Measurements from ENCODE around the gene CCDC158. TPM values are rescaled to one million over a fixed set of nuclear protein-coding genes. Genes with fewer than 3 reads are reported as not detected.

CCDC158 gene
- total and polyA plus RNA-seq, 2 of the 8 experiments (the other 6 are each of a cell fraction or from before 2014, with no cell fraction given): not detected

DNA sequence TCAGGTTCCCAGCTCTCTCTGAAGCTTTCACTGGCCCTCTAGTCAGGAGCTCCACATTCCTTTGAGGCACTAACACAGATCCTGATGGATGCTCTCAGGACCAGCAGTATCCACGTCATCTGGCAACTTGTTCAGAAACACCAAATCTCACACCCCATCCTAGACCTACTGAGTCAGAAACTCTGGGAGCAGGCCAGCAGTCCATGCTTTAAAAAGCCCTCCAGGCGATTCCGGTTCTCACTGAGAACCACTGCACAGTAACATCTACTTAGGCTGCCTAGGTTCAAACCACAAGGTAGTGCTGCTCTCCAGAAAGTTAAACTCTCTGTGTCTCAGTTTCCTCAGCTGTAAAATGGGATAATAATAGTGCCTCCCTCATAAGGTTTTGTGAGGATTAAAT lies 55.3 kb downstream of the CCDC158 start:
- Histone ChIP-seq H3K56ac (replicated peaks; ENCODE audit: insufficient read length, low read depth, low read length) (no peak overlapping the region), H3K27ac (ENCODE audit: low read depth, low read length) (no peak overlapping the region), H4K5ac (ENCODE audit: insufficient read length, low read depth, low read length) (no peak overlapping the region), H3K23ac (ENCODE audit: insufficient read length) (no peak overlapping the region), H3K4ac (replicated peaks; ENCODE audit: insufficient read length, low read depth, low read length) (no peak overlapping the region), H2BK20ac (ENCODE audit: low read length) (no peak overlapping the region), H2AFZ (ENCODE audit: low read length) (no peak overlapping the region), H3K9ac (replicated peaks in 1 of 4; ENCODE audit: extremely low read depth in 1 of 4, low read depth in 3 of 4, low read length in 3 of 4) (no peak overlapping the region), H2BK5ac (ENCODE audit: low read depth, low read length) (no peak overlapping the region), H4K91ac (replicated peaks; ENCODE audit: insufficient read length, low read length) (no peak overlapping the region), H3K79me2 (ENCODE audit: control insufficient read depth in 1 of 2, insufficient read depth in 2 of 2, low read length in 2 of 2) (no peaks in the 10 kb centered on the region), H3K14ac (ENCODE audit: insufficient read length) (no peak overlapping the region), H3K23me2 (ENCODE audit: low read depth, low read length) (no peaks in the 10 kb centered on the region), H4K20me1 (replicated peaks in 1 of 2; ENCODE audit: control insufficient read depth in 1 of 2, insufficient read depth in 2 of 2, low read length in 2 of 2) (no peaks in the 10 kb centered on the region), H2BK15ac (ENCODE audit: low read length) (no peak overlapping the region), H2BK12ac (ENCODE audit: low read depth, low read length) (no peak overlapping the region), H3K79me1 (ENCODE audit: low read depth, low read length) (no peaks in the 10 kb centered on the region), H2AK5ac (ENCODE audit: low read depth, low read length) (no peak overlapping the region), H3K9me3 (ENCODE audit: insufficient read depth in 2 of 2, low read depth in 1 of 2, low read length in 1 of 2) (peaks cover 0 to 5% of the 10 kb centered on the region in 2 experiments; a peak in 2 of 4 replicates), H3K36me3 (ENCODE audit: control insufficient read depth in 2 of 4, insufficient read depth in 4 of 4, low read length in 3 of 4) (no peaks in the 10 kb centered on the region), H3K4me3 (ENCODE audit: extremely low read depth in 1 of 4, insufficient read depth in 2 of 4, low read depth in 3 of 4, low read length in 4 of 4) (no peak overlapping the region), H4K8ac (ENCODE audit: extremely low read depth, insufficient read depth, low read length) (no peak overlapping the region), H2BK120ac (replicated peaks; ENCODE audit: low read depth, low read length) (no peak overlapping the region), H3K4me2 (ENCODE audit: insufficient read depth in 1 of 2, low read depth in 2 of 2, low read length in 2 of 2) (no peak overlapping the region), H3K27me3 (replicated peaks in 1 of 4; ENCODE audit: control insufficient read depth in 3 of 4, extremely low read depth in 1 of 4, insufficient read depth in 3 of 4, low read length in 3 of 4) (no peaks in the 10 kb centered on the region), H3K18ac (ENCODE audit: extremely low read depth, low read length) (no peak overlapping the region), H3K4me1 (replicated peaks in 1 of 4; ENCODE audit: control insufficient read depth in 3 of 4, insufficient read depth in 4 of 4, low read length in 3 of 4) (no peaks in the 10 kb centered on the region)
- FAIRE-seq (no peak), DNase-seq (ENCODE audit: low read depth in 1 of 2, low spot score in 2 of 2) (no peak)
- POLR2A ChIA-PET (ENCODE audit: partially characterized antibody): interaction anchor here (0.9 kb wide), 1 partner anchor 490 kb away, joined by 3 read pairs; no protein-coding TSS in a partner anchor
- CTCF ChIA-PET (ENCODE audit: partially characterized antibody): interaction anchor here (0.9 to 1.7 kb wide), 4 partner anchors 11 to 186 kb away, joined by 3 to 12 read pairs (median 4); partner anchors contain the start of gene STBD1
- TF ChIP-seq MAFK (IDR thresholded peaks at IDR 0.05; ENCODE audit: low read depth, low read length) (no peak), EGR1 (IDR thresholded peaks at IDR 0.05; ENCODE audit: borderline replicate concordance, low read depth, low read length) (no peak), CHD1 (IDR thresholded peaks at IDR 0.05; ENCODE audit: low read depth, low read length) (no peak), CTBP2 (IDR thresholded peaks at IDR 0.05; ENCODE audit: borderline replicate concordance, insufficient read depth, insufficient read length, low read length) (no peak), JUND (IDR thresholded peaks at IDR 0.05; ENCODE audit: low read length) (no peak), BACH1 (IDR thresholded peaks at IDR 0.05; ENCODE audit: low read length) (no peak), SUZ12 (IDR thresholded peaks at IDR 0.05; ENCODE audit: low read length) (no peak), POU5F1 (IDR thresholded peaks at IDR 0.05; ENCODE audit: low read depth, low read length) (no peak), TCF12 (IDR thresholded peaks at IDR 0.05; ENCODE audit: low read depth, low read length) (no peak), EZH2 (IDR thresholded peaks at IDR 0.05; ENCODE audit: low read depth, low read length, severe bottlenecking) (no peak), RXRA (IDR thresholded peaks at IDR 0.05; ENCODE audit: insufficient read depth, low read depth, low read length) (no peak), HDAC6 (IDR thresholded peaks at IDR 0.05; ENCODE audit: low read depth, low read length) (no peak), CHD2 (IDR thresholded peaks at IDR 0.05; ENCODE audit: low read length) (no peak)
- TF ChIP-seq, protein P1, sequence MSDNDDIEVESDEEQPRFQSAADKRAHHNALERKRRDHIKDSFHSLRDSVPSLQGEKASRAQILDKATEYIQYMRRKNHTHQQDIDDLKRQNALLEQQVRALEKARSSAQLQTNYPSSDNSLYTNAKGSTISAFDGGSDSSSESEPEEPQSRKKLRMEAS (IDR thresholded peaks at IDR 0.05): no peak
- WGBS, 2 experiments (ENCODE audit: extremely low coverage in 1 of 2, insufficient coverage in 1 of 2, insufficient read length in 1 of 2, insufficient replicate concordance in 2 of 2, low coverage in 1 of 2, low lambda C conversion rate in 2 of 2, missing lambda C conversion rate in 1 of 2): 90% methylated on average over 3 of the region's 3 CpGs; no CpG with 5 or more reads in 1 of the 2 experiments

Measured in H1 (cell line).